SK-N-SH treated with all-trans-retinoic acid at 6 μM for 48 hours (cell line): ENCODE data around the gene TSPAN10.

Experiments
- ATAC-seq: fragments of 200-7000 bp; cut with Tn5 transposase; 3 replicates; pipeline ENCODE4 v1.9.1; 2020; ENCODE audit warnings: mild to moderate bottlenecking, moderate library complexity
- ARNTL ChIP-seq: fragments of 450-650 bp; formaldehyde crosslinking; IDR thresholded peaks from 2 replicates; pipeline ENCODE4 v1.5.0; 2020; ENCODE audit warnings: low read depth, mild to moderate bottlenecking, moderate library complexity, borderline replicate concordance
- BACH2 ChIP-seq: fragments of 250-450 bp; sonication (Bioruptor Pico); IDR thresholded peaks from 2 replicates; pipeline ENCODE4 v1.9.0; 2021; ENCODE audit warnings: mild to moderate bottlenecking, borderline replicate concordance
- CSDC2 ChIP-seq: fragments of 250-450 bp; sonication (Bioruptor Pico); IDR thresholded peaks from 2 replicates; pipeline ENCODE4 v1.5.0; 2020; ENCODE audit warnings: mild to moderate bottlenecking, moderate library complexity
- CSRNP3 ChIP-seq: fragments of 250-450 bp; sonication (Bioruptor Pico); IDR thresholded peaks from 2 replicates; pipeline ENCODE4 v1.5.1; 2021; ENCODE audit warnings: mild to moderate bottlenecking, moderate library complexity
- ESRRG ChIP-seq: fragments of 250-450 bp; sonication (Bioruptor Pico); IDR thresholded peaks from 2 replicates; pipeline ENCODE4 v1.6.1; 2021; ENCODE audit warnings: mild to moderate bottlenecking
- GLIS3 ChIP-seq: fragments of 250-450 bp; sonication (Bioruptor Pico); IDR thresholded peaks from 2 replicates; pipeline ENCODE4 v1.5.0; 2020; ENCODE audit warnings: mild to moderate bottlenecking, moderate library complexity
- ISL1 ChIP-seq: fragments of 250-450 bp; sonication (Bioruptor Pico); IDR thresholded peaks from 2 replicates; pipeline ENCODE4 v2.1.2; 2022; ENCODE audit warnings: mild to moderate bottlenecking, moderate library complexity
- OSR1 ChIP-seq: fragments of 250-450 bp; sonication (Bioruptor Pico); IDR thresholded peaks from 2 replicates; pipeline ENCODE4 v1.8.0; 2022; ENCODE audit warnings: moderate library complexity, mild to moderate bottlenecking, inconsistent platforms
- PATZ1 ChIP-seq: fragments of 250-450 bp; sonication (Bioruptor Pico); IDR thresholded peaks from 2 replicates; pipeline ENCODE4 v1.8.0; 2020; ENCODE audit warnings: mild to moderate bottlenecking, moderate library complexity, borderline replicate concordance
- POU6F1 ChIP-seq: fragments of 250-450 bp; sonication (Bioruptor Pico); IDR thresholded peaks from 2 replicates; pipeline ENCODE4 v1.8.0; 2021; ENCODE audit warnings: low read depth, mild to moderate bottlenecking, moderate library complexity, borderline replicate concordance
- PPARA ChIP-seq: fragments of 250-450 bp; sonication (Bioruptor Pico); IDR thresholded peaks from 2 replicates; pipeline ENCODE4 v1.5.0; 2020; ENCODE audit warnings: mild to moderate bottlenecking, borderline replicate concordance
- SNAI2 ChIP-seq: fragments of 250-450 bp; sonication (Bioruptor Pico); IDR thresholded peaks from 2 replicates; pipeline ENCODE4 v1.5.0; 2020; ENCODE audit warnings: mild to moderate bottlenecking, moderate library complexity
- TCF4 ChIP-seq: fragments of 250-450 bp; sonication (Bioruptor Pico); IDR thresholded peaks from 2 replicates; pipeline ENCODE4 v1.8.0; 2021; ENCODE audit warnings: mild to moderate bottlenecking, moderate library complexity, borderline replicate concordance
- ZC3H10 ChIP-seq: fragments of 250-450 bp; sonication (Bioruptor Pico); IDR thresholded peaks from 2 replicates; pipeline ENCODE4 v1.5.1; 2021; ENCODE audit warnings: mild to moderate bottlenecking, moderate library complexity
- ZFP3 ChIP-seq: fragments of 250-450 bp; sonication (Bioruptor Pico); IDR thresholded peaks from 2 replicates; pipeline ENCODE4 v1.5.0; 2020; ENCODE audit warnings: mild to moderate bottlenecking, moderate library complexity
- ZFP30 ChIP-seq: fragments of 450-650 bp; formaldehyde crosslinking; IDR thresholded peaks from 2 replicates; pipeline ENCODE4 v1.5.0; 2022; ENCODE audit warnings: mild to moderate bottlenecking, moderate library complexity
- ZNF565 ChIP-seq: fragments of 450-650 bp; formaldehyde crosslinking; conservative IDR thresholded peaks from 2 replicates; pipeline ENCODE4 v1.5.0; 2020; ENCODE audit warnings: low read depth, mild to moderate bottlenecking, moderate library complexity
- ZNF70 ChIP-seq: fragments of 450-650 bp; formaldehyde crosslinking; IDR thresholded peaks from 2 replicates; pipeline ENCODE4 v1.5.0; 2020; ENCODE audit warnings: mild to moderate bottlenecking, moderate library complexity
- ZNF8 ChIP-seq: fragments of 450-650 bp; formaldehyde crosslinking; IDR thresholded peaks from 2 replicates; pipeline ENCODE4 v1.5.0; 2020; ENCODE audit warnings: mild to moderate bottlenecking, moderate library complexity

The TSPAN10 gene

GRCh38 chr17:81599719-81600486, 37.1 kb upstream of the TSPAN10 start:
- no peak for TF ChIP-seq ZC3H10
- no peak for TF ChIP-seq ZNF565 (CRISPR knock-in tag)
- TF ChIP-seq POU6F1 (CRISPR knock-in tag) = no peak
- no peak for TF ChIP-seq ESRRG (CRISPR knock-in tag)
- no peak for TF ChIP-seq PATZ1 (CRISPR knock-in tag)
- TF ChIP-seq OSR1 = no peak
- peak; percentile 56 for TF ChIP-seq ISL1 (CRISPR knock-in tag)
- no peak for TF ChIP-seq BACH2 (CRISPR knock-in tag)
- peak; percentile 79 for ATAC-seq

- peak; percentile 91 for ATAC-seq
- TF ChIP-seq SNAI2 (CRISPR knock-in tag) (no peak), CSDC2 (CRISPR knock-in tag) (no peak), ZFP30 (no peak)
These were observed 35.4 kb upstream of the TSPAN10 start for GRCh38 chr17:81601525-81602120.

- ATAC-seq = no peak
- TF ChIP-seq SNAI2 (CRISPR knock-in tag) (no peak), ZNF8 (no peak), POU6F1 (CRISPR knock-in tag) (no peak), ZFP30 (no peak), OSR1 (no peak), PPARA (CRISPR knock-in tag) (no peak), PATZ1 (CRISPR knock-in tag) (no peak), CSRNP3 (CRISPR knock-in tag) (no peak), ESRRG (CRISPR knock-in tag) (no peak), ZNF70 (CRISPR knock-in tag) (no peak), ARNTL (CRISPR knock-in tag) (no peak), CSDC2 (CRISPR knock-in tag) (no peak), ZFP3 (CRISPR knock-in tag) (no peak), ISL1 (CRISPR knock-in tag) (no peak), GLIS3 (CRISPR knock-in tag) (no peak), ZNF565 (CRISPR knock-in tag) (no peak), TCF4 (CRISPR knock-in tag) (no peak)
These were observed 33.0 kb upstream of the TSPAN10 start for GRCh38 chr17:81603846-81604610.
